Hypothalamus (tissue), 51 donors: ENCODE measurements around the gene TMEM184A.

Experiments
- DNase-seq, 51 donors: peaks; one replicate each; lab custom pipeline; 2025; lab: John Stamatoyannopoulos, UW

TMEM184A gene

DNA sequence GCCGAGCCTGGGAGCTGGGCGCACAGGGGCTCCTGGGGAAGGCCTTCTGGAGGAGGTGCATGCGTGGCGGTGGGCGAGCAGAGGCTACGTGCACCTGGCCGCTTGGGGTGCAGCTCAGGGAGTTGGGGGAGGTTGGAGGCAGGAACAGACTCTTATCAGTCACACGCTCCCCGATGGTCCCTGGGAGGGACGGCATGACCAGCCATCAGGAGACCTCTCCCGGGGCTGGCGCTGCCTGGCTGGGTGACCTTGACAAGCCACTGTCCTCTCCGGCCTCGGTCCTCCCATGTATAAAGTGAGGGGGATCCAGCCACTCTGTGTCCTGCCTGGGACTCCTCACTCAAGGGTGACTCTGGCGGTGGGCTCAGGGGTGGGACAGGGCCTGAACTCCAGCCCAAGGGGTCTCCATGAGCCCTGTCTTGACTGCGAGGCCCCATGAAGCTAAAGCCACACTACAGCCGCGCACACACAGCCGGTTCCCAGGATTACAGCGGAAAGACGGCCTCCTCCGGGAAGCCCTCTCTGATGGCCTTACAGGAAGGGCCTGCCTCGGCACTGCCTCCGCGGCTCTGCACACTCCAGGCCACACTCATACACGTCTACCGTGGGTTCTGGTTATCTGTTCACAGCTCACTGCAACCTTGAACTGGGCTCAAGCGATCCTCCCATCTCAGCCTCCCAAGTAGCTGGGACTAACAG is 2.3 kb downstream of the TMEM184A start:
- no peak for DNase-seq

DNA sequence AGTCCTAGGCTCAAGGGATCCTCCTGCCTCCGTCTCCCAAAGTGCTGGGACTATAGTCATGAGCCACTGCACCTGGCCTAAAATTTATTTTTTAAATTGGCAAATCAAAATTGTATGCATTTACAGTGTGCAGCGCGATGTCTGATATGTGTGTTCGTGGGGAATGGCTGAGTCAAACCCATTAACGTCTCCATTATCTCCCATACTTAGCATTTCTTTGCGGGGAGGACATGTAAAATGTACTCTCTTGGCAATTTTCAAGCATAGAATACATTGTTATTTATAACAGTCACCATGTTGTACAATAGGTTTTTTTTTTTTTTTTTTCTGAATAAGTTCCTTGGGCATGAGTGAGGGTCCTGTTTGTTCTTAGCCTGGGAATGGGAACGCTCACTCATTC is 3.8 kb downstream of the TMEM184A start:
- DNase-seq: no peak

DNA sequence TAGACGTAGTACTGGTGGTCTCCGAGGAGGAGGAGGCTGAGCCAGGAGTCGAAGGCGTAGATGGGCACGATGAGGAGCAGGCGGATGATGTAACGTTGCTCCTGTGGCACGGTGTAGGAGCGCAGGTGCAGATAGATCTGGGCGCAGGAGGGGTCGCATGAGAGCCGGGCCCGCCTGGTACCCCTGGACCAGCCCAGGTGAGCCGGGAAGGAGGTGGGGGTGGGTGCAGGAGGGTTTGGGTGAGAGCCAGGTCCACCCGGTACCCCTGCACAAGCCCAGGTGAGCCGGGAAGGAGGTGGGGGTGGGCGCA is 5.2 kb downstream of the TMEM184A start:
- no peak for DNase-seq

DNA sequence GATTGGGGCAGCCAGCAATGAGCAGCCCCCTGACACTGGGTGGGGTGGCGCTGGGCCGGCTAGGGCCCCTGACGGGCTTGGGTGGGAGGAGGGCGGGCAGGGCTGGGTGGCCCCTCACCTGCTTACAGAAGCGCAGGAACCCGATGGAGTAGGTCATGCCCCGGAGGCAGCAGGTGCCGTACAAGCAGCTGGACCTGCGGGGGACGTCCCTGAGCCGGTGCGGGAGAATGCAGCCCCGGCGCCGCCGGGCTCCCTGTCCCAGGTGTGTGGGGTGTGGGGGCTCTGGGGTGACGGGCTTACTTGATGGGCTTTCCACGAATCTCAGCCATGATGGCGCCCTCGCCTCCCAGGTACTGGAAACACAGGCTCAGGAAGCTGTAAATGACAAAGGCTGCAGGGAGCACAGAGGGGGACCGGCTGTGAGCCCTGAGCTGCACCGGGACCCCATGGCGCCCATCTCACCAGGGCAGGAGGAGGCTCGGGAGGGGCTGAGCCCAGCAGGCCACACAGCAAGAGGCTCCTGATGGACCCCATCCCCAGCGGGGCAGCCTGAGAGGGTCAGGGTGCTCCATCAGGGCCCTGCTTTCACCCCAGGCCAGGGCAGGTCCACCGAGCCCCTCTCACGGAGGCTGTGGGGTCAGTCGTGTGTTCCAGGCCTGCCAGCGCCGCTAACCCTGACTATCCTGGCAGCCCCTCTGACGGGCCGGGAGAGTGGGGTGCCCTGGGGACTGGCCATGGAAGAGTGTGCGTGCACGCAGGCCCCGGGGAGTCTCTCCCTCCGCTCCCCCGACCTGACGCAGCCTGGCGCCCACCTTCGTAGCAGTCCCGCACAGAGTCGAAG is 5.8 kb downstream of the TMEM184A start:
- DNase-seq: no peak

DNA sequence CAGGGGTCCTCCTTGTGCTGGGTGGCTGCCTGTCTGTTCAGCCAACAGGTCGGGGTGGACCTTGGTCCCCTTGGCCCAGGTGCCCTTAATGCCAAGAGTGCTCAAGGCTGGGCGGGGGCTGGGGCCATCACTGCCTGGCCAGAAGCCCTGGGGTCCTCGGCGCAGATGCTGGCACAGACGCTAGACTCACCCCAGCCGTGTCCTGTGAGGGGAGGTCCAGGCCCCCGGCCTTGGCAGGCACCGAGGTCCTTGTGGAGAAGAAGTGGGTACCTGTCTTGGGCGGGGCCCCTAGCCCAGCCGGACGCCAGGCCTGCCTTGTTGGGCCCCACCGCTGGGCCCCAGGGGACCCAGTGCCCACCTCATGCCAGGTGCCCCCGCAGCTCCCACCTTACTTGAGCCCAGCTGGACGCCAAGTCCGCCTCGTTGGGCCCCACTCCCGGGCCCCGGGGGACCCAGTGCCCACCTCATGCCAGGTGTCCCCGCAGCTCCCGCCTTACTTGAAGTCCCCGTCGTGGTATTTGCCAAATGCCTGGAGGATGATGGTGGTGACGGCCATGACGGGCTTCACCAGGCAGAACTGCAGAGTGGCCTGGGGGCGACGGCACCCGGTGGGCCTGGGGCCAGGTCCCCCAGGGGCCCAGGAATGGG is 6.5 kb downstream of the TMEM184A start:
- DNase-seq: no peak

DNA sequence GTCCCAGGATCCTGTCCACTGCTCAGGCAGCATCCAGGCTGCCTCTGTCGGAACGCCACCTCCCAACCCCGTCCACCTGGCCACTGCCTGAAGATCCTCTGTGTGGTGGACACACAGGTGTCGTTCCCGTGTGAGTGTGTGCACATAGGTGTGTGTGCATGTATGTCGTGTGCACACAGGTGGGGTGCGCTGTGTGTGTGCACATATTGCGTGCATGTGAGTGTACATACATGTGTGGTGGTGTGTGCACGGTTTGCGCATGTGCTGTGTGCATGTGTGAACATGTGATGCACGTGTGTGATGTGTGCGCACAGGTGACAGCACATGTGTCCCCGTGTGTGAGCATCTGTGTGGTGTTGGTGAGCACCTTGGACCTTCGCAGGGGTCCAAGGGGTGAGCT is 7.1 kb downstream of the TMEM184A start:
- DNase-seq: no peak

DNA sequence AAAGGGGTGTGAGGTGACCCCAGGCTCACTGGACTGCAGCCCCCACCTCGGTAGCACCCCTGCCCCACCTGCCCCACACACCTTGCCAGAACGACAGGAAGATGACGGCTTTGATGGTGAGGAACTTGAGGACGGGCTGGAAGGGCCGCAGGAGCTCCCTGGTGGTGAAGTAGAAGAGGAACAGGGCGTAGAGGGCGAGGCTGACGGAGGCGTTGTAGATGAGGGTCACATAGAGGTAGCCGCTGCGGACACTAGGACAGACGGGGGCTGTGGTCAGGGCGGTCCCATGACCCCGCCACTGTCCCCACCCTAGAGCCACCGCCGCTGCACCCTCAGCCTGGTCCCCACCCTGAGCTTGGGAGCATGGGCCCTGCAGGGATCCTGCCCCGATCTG is 7.6 kb downstream of the TMEM184A start:
- no peak for DNase-seq

DNA sequence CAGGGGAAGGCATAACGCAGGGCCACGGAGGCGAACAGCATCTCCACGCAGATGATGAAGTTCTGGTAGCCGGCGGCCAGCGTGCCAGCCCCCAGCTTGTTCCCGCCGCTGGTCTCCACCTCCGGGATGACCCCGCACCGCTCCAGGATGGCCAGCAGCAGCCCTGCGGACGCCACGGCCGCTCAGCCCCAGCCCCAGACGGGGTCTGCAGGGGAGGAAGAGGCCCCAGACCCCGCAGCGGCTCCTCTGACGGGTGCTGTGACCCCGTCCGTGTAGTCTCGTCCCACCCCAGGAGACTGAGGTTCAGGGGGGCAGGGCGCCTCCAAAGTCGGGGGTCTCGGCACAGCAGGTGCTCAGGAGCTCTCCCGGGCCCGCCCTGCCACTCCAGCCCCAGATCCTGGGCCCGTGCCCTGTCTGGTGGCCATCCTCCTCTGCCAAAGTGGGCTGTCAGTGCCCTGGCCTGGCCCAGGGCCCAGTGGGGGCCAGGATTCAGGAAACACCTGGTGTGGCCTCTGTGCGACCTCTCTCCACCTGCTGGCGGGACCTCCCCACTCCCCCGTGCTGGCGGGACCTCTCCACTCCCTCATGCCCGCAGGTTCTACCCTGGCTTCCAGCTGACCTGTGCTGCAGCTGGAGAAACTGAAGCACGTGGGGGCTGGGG is 8.1 kb downstream of the TMEM184A start:
- DNase-seq: no peak

DNA sequence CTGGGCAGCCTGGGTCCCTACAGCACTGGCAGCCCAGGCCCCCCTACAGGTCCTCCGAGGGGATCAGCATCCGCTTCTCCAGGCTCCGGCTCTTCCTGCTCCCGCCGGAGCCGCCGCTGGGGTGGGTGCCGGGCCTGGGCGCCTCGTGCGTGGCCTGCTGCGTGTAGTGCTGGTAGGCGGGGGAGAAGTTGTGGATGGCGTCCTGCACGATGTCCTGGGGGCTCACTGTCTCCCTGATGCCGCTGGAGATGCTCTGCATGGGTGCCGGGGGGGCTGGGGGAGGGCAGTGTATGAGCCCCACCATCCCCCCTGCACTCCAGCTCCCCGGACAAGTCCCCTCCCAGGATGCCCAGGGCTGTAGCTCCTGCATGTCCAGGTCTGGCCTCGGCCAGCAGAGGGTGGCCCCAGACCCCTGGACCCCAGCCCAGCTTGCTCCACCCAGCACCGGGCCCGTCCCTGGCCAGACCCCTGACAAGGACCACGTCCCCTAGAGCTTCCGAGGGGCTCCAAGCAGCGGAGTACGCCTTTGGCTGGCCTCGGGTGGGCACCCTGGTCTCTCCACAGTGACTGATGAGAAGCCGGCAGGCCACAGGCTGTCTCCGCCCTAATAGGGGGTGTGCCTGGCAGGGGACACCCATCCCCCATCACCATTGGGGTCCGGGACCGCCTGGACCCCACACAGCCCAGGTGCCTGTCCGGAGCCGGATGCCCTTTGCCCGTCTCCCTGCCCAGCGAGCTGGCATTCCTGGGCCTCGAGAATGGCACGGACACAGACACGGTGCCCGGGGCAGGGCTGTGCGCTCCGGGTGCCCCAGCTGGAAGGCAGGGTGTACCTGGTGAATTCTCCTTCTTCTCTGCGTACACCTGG is 8.9 kb downstream of the TMEM184A start:
- DNase-seq: no peak

DNA sequence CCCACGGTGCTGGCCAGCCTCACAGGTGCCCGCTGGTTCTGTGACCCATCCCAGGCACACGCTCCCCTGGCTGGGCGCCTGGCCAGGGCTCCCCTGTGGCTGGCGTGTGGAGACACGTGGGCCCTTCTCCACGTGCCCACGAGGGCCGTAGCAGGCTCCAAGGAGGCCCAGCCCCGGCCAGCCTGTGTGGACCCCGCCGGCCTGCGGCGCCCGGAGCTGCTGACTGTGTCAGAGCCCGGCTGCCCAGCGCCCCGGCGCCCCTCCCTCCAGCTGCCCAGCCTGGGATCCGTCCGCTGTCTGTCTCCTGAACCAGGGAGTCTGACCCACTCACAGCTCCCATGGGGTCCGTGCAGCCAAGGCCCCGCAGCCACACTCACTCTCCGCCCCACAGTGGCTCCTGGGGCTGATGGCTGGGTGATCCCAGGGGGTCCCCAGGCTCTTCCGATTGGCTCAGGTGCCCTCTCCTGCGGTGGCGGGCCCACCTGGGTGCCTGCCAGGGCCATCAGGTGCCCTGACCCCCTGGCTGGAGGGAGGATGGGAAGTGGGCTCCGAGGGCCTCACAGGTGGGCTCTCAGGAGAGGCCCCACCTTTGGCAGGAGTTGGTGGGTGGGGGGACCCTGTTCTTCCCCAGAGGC is 9.6 kb downstream of the TMEM184A start:
- DNase-seq: no peak

DNA sequence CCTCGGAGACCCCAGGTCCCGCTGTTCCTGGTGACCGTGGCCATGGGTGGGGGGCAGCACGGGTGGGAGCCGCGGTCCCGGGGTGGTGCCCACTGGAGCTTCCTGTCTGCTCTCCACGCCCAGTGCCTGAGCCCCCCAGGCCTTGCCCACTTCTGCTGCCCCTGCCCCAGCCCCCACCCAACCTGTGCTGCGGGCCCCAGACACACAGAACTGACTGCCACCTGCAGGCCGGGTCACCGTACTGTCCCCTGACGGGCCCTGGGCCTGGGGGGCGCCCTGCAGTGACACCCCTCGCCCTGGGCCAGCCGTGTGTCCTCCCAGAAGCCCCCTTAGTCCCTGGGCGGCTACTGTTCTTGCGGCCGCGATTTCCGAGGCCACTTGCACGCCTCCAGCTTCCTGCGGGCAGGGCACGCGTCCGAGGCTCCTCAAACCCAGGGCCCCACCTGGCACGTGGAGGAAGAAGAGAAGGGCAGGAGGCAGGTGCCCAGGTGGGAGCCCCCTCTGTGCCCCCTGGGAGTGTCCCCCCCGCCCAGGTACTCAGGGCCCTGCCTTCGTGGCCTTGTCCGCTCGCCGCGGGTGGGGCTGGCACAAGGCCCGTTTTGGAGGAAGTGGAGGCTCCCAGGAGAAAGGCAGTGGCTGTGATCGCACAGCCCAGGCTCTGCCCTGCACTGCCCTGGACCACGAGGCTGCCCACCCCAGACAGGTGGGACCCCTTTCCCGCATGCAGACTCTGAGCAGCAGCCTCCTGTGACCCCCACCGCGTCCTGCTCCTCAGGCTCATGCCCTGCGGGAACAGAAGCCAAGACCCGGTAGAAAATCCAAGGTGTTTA is 10.4 kb downstream of the TMEM184A start:
- DNase-seq: no peak

DNA sequence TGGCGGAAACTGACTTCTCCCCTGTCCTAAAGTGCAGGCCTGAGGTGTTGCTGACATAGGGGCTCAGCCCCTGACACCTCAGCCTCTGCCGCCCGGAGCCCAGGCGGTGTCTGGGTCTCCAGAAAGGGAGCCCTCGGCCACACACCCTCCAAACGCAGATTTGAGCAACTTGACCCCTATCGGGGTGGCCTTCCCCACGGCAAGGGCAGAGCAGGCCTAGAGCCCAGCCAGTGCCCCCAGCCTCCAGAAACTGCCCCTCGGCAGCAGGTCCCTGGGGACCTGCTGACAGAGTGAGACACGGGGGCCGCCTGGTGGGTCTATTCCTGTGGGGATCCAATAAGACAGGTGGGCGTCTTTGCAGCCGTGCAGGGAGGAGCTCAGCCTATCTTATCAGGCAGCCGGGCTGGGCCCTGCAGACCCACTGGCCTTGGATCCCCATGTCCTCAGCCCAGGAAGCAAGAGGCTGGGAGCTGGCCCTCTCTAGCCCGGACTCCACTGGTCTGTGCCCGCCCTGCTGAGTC is 11.0 kb downstream of the TMEM184A start:
- DNase-seq: no peak

DNA sequence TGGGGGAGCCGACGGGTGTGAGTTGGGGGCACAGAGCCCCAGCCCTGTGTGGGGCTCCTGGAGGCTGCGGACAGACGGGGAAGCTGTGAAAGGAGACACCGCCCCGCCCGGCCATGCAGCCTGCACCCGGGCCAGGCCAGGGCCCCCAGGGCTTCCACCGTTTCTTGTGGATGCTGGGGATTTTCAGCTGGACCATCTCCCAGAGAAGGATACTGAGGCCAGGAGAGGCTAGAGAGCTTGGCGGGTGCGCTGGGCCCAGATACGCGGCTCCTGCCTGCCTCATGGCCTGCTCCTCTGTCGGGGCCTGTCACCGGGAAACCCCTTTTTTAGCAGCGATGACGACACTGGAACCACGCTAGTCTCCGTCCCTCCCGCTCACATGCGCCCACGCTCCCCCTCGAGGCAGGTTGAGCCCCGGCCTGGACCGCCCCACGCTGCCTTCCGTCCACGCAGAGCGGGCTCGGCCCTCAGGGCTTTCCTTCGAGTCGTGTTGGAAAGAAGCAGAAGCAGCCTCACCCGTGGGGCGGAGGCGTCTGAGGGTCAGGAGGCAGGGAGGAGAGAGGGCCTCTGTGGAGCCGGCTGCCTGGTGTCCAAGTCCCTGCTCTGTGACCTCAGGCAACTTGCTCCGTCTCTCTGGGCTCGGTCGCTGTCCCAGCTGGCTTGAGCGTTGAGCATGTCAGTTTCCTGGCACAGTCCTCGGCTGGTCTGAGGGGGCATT is 11.7 kb downstream of the TMEM184A start:
- DNase-seq: no peak

DNA sequence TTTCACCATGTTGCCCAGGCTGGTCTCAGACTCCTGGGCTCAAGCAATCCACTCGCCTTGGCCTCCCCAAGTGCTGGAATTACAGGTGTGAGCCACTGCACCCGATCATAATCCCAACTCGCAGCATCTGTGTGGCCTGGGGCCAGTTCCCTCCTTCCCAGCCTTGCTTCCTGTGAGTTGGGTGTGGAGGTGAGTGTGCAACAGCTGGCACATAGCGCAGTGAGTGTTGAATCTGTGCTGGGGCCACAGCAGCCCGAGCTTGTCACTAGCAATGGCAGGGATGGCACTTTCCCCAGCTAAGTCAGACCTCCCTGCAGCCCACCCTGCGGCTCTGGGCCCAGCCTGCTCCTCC is 12.2 kb downstream of the TMEM184A start:
- DNase-seq: no peak

DNA sequence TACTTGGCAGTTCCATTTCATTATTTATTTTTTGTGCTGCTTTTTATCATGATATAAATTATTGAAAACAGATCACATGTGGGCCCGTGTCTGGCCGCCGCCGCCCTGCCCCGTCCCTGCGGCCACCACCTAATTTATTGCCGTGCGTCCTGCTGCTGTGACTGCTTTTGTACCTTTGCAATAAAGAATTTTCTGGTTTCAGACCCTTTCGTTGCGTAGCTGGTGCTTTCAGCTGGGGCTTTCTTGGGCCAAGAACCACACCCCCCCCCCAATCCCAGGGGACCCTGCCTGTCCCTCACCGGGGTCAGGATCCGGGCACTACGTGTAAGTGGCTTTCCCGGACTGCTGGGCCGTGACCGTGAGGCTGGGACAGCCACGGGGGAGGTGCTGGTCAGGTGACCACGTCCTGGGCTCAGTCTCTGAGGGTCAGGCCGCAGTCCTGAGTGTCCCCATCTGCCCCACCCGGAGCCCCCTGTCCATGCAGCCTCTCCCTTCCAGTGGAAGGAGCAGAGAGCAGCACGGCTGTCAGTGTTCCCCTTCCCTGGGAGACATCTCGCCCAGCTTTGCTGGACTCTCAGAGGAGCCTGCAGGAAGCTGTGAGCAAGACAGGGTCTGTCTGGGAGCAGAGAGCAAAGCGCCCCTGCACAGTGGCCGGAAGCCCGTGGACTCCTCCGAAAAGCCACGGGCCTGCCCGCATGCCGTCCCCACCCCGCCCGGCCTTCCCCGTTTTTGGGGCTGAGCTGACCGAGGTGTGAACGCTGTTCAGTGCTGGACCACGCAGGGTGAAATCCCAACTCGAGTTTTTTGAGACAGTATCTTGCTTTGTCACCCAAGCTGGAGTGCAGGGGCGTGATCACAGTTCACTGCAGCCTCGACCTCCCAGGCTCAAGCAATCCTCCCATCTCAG is 12.9 kb downstream of the TMEM184A start:
- DNase-seq: no peak

DNA sequence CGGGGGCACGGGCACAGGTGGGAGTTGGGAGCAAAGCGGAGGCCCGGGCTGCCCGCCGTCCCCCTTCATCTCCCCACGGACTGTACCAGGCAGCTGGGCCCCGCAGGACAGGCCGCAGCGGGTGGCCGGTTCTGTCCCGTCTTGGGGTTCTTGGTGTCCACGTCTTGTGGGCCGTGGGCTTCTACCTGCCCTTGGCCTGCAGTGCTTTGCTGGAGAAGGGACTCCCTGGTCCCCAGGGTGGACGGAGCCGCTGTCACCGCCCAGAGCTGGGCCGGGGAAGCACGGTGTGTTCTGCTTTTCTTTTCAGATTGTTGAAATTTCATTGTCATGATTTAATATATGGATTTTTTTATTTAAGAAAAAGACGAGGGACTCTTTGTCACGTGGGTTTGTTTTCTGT is 13.7 kb downstream of the TMEM184A start:
- DNase-seq: no peak
